Neural cell (in vitro differentiated cells): ENCODE data around the gene SULT1C3. TPM values are rescaled to one million over a fixed set of nuclear protein-coding genes. Genes with fewer than 3 reads are reported as not detected.

Experiments used
- H2AFZ ChIP-seq: fragments of 200-600, 300-800 bp; sonication (generic), shearing (Covaris generic); 2 replicates; pipeline ENCODE4 v1.6.0; 2014; ENCODE audit warnings: low read depth, mild to moderate bottlenecking, antibody characterized with exemption, low read length, moderate library complexity
- H3F3A ChIP-seq: fragments of 200-600 bp; shearing (Covaris generic); 2 replicates; pipeline ENCODE4 v1.6.1; 2016; ENCODE audit warnings: mild to moderate bottlenecking, moderate library complexity, mixed read lengths, antibody characterized with exemption, low read length; ENCODE audit not compliant: insufficient read depth, poor library complexity, severe bottlenecking
- H3K27ac ChIP-seq: fragments of 200-600, 300-800 bp; sonication (generic), shearing (Covaris generic); 2 replicates; pipeline ENCODE4 v1.5.1; 2014; ENCODE audit warnings: mild to moderate bottlenecking, low read length, moderate library complexity
- H3K27me3 ChIP-seq: fragments of 300-800, 200-600 bp; sonication (generic), shearing (Covaris generic); 2 replicates; pipeline ENCODE4 v1.6.0; 2014; ENCODE audit warnings: mild to moderate bottlenecking, low read depth, low read length, moderate library complexity; ENCODE audit not compliant: insufficient read depth
- H3K36me3 ChIP-seq: fragments of 300-800, 200-600 bp; sonication (generic), shearing (Covaris generic); 2 replicates; pipeline ENCODE4 v1.5.1; 2014; ENCODE audit warnings: mild to moderate bottlenecking, antibody characterized with exemption, low read length, moderate library complexity; ENCODE audit not compliant: insufficient read depth
- H3K4me2 ChIP-seq: fragments of 300-800, 200-600 bp; sonication (generic), shearing (Covaris generic); 2 replicates; pipeline ENCODE4 v1.6.0; 2014; ENCODE audit warnings: mild to moderate bottlenecking, low read length
- H3K4me3 ChIP-seq: fragments of 300-800, 200-600 bp; sonication (generic), shearing (Covaris generic); 2 replicates; pipeline ENCODE4 v1.5.1; 2014; ENCODE audit warnings: mild to moderate bottlenecking, low read length, moderate library complexity
- H3K79me2 ChIP-seq: fragments of 200-600 bp; shearing (Covaris generic); replicated peaks from 2 replicates; pipeline ENCODE4 v1.6.0; 2014; ENCODE audit warnings: mild to moderate bottlenecking, low read length, moderate library complexity; ENCODE audit not compliant: insufficient read depth
- H3K9ac ChIP-seq: fragments of 300-800, 200-600 bp; sonication (generic), shearing (Covaris generic); 2 replicates; pipeline ENCODE4 v1.6.1; 2016; ENCODE audit warnings: mild to moderate bottlenecking, low read length, mixed read lengths
- H3K9me2 ChIP-seq: fragments of 200-600 bp; shearing (Covaris generic); 2 replicates; pipeline ENCODE4 v1.6.1; 2016; ENCODE audit warnings: mild to moderate bottlenecking, low read length, mixed read lengths; ENCODE audit not compliant: insufficient read depth
- H3K9me3 ChIP-seq: fragments of 200-600, 300-800 bp; sonication (generic), shearing (Covaris generic); 2 replicates; pipeline ENCODE4 v1.6.1; 2016; ENCODE audit warnings: mild to moderate bottlenecking, mixed run types, low read length, moderate library complexity, mixed read lengths
- H4K20me1 ChIP-seq: fragments of 200-600 bp; shearing (Covaris generic); 2 replicates; pipeline ENCODE4 v1.6.1; 2016; ENCODE audit warnings: mild to moderate bottlenecking, mixed run types; ENCODE audit not compliant: insufficient read depth
- EP300 ChIP-seq: fragments of 450-650 bp; conservative IDR thresholded peaks from 2 replicates; pipeline ENCODE4 v1.6.1; 2014; ENCODE audit warnings: antibody characterized with exemption, mild to moderate bottlenecking, moderate library complexity; ENCODE audit not compliant: poor library complexity, severe bottlenecking
- EZH2 ChIP-seq: fragments of 200-600, 300-800 bp; shearing (Covaris generic), sonication (generic); IDR thresholded peaks from 2 replicates; pipeline ENCODE4 v1.6.1; 2014; ENCODE audit warnings: antibody characterized with exemption, low read length, borderline replicate concordance, mild to moderate bottlenecking; ENCODE audit not compliant: insufficient read depth, poor library complexity, severe bottlenecking
- MXI1 ChIP-seq: fragments of 450-650 bp; conservative IDR thresholded peaks from 2 replicates; pipeline ENCODE4 v1.6.1; 2014; ENCODE audit warnings: antibody characterized with exemption, mild to moderate bottlenecking; ENCODE audit not compliant: poor library complexity, severe bottlenecking
- POLR2AphosphoS5 ChIP-seq: IDR thresholded peaks from 2 replicates; pipeline ENCODE4 v1.6.1; 2012
- RAD21 ChIP-seq: fragments of 450-650 bp; conservative IDR thresholded peaks from 2 replicates; pipeline ENCODE4 v1.6.1; 2014; ENCODE audit warnings: antibody characterized with exemption, mild to moderate bottlenecking, moderate library complexity
- SMC3 ChIP-seq: fragments of 450-650 bp; conservative IDR thresholded peaks from 2 replicates; pipeline ENCODE4 v1.6.1; 2014; ENCODE audit warnings: antibody characterized with exemption, mild to moderate bottlenecking, moderate library complexity; ENCODE audit not compliant: poor library complexity
- TAF1 ChIP-seq: IDR thresholded peaks from 2 replicates; pipeline ENCODE4 v1.6.1; 2012; ENCODE audit warnings: low read depth
- polyA plus RNA-seq: library from polyadenylated mRNA; depleted of rRNA; stranded (reverse); fragments of >200 nt; gene quantifications from 2 replicates; pipeline ENCODE4 v1.2.3, GENCODE V29; 2014
- TF ChIP-seq, protein P1 (sequence below): IDR thresholded peaks from 2 replicates; pipeline ENCODE4 v1.6.1; 2012; ENCODE audit warnings: borderline replicate concordance
- TF ChIP-seq, protein P2 (sequence below): fragments of 450-650 bp; IDR thresholded peaks from 2 replicates; pipeline ENCODE4 v1.5.1; 2014; ENCODE audit warnings: antibody characterized with exemption, mild to moderate bottlenecking, moderate library complexity; ENCODE audit not compliant: poor library complexity, severe bottlenecking

The SULT1C3 gene
- polyA plus RNA-seq, 1 donor from 2014 or later: not detected

DNA sequence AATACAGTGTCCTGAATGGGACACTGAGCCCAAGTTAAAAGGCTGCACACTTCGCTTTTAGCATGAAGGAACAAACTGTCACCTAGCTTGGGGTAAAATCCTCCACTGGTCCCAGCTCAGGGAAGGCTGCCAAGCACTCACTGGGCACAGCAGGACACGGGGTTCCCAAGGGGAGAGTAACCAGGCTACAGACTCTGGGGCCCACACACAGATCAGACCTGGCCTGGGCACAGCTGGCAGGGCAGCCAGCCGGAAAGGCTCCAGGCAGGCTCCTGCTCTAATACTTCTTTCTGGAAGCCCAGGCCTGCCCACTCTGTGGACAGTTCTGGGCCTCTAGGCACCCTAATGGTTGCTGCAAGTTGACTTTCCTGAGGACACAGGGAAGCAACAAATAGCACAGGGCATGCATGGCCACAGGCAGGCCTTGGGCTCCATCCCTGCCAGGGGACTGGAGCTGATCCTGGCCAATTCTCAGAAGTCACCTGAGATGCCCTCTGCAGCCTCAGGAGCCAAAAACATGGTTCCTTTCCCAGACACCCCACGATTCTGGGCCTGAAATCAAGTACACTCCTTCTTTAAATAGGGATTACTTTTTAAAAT, 18.7 kb upstream of the SULT1C3 start:
- Histone ChIP-seq H3K4me2 (no peak overlapping the region), H3K9me2 (no peaks in the 10 kb centered on the region)

DNA sequence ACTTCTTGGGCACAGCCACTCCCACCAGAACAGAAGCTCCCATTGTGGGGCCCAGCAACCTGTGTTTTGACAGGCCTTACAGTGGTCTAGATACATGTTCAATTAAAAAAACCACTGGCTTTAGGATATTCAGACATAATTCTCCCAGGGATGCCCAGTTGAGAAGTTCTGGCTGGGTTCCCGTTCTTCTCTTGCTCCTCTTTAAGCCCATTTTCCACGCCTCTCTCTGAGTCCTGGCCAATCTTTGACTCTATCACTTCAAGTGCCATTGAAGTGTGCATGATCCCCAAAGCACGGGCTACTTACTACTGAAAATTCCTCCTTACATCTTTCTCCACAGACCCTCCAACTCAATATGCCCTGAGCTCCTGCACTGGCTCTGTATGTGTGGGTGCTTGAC, 17.5 kb upstream of the SULT1C3 start:
- Histone ChIP-seq H4K20me1 (no peaks in the 10 kb centered on the region), H3K79me2 (no peaks in the 10 kb centered on the region), H2AFZ (no peak overlapping the region), H3K9me3 (peaks cover 8% of the 10 kb centered on the region), H3F3A (no peaks in the 10 kb centered on the region), H3K36me3 (no peaks in the 10 kb centered on the region), H3K9ac (no peak overlapping the region), H3K9me2 (no peaks in the 10 kb centered on the region), H3K4me3 (no peak overlapping the region), H3K27me3 (no peaks in the 10 kb centered on the region), H3K4me2 (no peak overlapping the region), H3K27ac (no peak overlapping the region)
- TF ChIP-seq MXI1: no peak
- TF ChIP-seq, protein P1, sequence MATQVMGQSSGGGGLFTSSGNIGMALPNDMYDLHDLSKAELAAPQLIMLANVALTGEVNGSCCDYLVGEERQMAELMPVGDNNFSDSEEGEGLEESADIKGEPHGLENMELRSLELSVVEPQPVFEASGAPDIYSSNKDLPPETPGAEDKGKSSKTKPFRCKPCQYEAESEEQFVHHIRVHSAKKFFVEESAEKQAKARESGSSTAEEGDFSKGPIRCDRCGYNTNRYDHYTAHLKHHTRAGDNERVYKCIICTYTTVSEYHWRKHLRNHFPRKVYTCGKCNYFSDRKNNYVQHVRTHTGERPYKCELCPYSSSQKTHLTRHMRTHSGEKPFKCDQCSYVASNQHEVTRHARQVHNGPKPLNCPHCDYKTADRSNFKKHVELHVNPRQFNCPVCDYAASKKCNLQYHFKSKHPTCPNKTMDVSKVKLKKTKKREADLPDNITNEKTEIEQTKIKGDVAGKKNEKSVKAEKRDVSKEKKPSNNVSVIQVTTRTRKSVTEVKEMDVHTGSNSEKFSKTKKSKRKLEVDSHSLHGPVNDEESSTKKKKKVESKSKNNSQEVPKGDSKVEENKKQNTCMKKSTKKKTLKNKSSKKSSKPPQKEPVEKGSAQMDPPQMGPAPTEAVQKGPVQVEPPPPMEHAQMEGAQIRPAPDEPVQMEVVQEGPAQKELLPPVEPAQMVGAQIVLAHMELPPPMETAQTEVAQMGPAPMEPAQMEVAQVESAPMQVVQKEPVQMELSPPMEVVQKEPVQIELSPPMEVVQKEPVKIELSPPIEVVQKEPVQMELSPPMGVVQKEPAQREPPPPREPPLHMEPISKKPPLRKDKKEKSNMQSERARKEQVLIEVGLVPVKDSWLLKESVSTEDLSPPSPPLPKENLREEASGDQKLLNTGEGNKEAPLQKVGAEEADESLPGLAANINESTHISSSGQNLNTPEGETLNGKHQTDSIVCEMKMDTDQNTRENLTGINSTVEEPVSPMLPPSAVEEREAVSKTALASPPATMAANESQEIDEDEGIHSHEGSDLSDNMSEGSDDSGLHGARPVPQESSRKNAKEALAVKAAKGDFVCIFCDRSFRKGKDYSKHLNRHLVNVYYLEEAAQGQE: no peak
- TF ChIP-seq EZH2: no peak
- no peak for TF ChIP-seq EP300
- TF ChIP-seq, protein P2, sequence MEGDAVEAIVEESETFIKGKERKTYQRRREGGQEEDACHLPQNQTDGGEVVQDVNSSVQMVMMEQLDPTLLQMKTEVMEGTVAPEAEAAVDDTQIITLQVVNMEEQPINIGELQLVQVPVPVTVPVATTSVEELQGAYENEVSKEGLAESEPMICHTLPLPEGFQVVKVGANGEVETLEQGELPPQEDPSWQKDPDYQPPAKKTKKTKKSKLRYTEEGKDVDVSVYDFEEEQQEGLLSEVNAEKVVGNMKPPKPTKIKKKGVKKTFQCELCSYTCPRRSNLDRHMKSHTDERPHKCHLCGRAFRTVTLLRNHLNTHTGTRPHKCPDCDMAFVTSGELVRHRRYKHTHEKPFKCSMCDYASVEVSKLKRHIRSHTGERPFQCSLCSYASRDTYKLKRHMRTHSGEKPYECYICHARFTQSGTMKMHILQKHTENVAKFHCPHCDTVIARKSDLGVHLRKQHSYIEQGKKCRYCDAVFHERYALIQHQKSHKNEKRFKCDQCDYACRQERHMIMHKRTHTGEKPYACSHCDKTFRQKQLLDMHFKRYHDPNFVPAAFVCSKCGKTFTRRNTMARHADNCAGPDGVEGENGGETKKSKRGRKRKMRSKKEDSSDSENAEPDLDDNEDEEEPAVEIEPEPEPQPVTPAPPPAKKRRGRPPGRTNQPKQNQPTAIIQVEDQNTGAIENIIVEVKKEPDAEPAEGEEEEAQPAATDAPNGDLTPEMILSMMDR: no peak
- TF ChIP-seq SMC3: no peak
- no peak for TF ChIP-seq POLR2AphosphoS5
- no peak for TF ChIP-seq RAD21
- no peak for TF ChIP-seq TAF1

More for the DNA sequence above, 18.7 kb upstream of the SULT1C3 start:
- TF ChIP-seq MXI1 (no peak), POLR2AphosphoS5 (no peak), RAD21 (no peak), SMC3 (no peak), EZH2 (no peak), TAF1 (no peak), EP300 (no peak)
- TF ChIP-seq, protein P1: no peak
- TF ChIP-seq, protein P2: no peak
- H3K27me3 ChIP-seq: no peaks in the 10 kb centered on the region
- no peaks in the 10 kb centered on the region for H3K79me2 ChIP-seq
- H3K4me3 ChIP-seq: no peak overlapping the region
- H3K27ac ChIP-seq: no peak overlapping the region
- H3F3A ChIP-seq: no peaks in the 10 kb centered on the region
- no peaks in the 10 kb centered on the region for H3K36me3 ChIP-seq
- no peak overlapping the region for H3K9ac ChIP-seq
- H2AFZ ChIP-seq: no peak overlapping the region
- peaks cover 8% of the 10 kb centered on the region for H3K9me3 ChIP-seq
- H4K20me1 ChIP-seq: no peaks in the 10 kb centered on the region
